Mammary epithelial cell (primary cell): ENCODE results near the gene FSTL4.

Experiments used
- EZH2 ChIP-seq: IDR thresholded peaks from 2 replicates; pipeline ENCODE4 v1.6.1; 2012; ENCODE audit warnings: low read length, inconsistent platforms, borderline replicate concordance
- TF ChIP-seq, protein P1 (sequence below), 2 donors: IDR thresholded peaks in 1 of 2; conservative IDR thresholded peaks in 1 of 2; 2 replicates each; pipeline ENCODE4 v1.5.1; 2011 to 2012; ENCODE audit warnings: inconsistent platforms in 2 of 2, low read length in 2 of 2, mild to moderate bottlenecking in 2 of 2, control low read depth in 1 of 2, low read depth in 1 of 2; ENCODE audit not compliant: insufficient read depth in 1 of 2; ENCODE audit errors: extremely low read depth in 1 of 2

DNA sequence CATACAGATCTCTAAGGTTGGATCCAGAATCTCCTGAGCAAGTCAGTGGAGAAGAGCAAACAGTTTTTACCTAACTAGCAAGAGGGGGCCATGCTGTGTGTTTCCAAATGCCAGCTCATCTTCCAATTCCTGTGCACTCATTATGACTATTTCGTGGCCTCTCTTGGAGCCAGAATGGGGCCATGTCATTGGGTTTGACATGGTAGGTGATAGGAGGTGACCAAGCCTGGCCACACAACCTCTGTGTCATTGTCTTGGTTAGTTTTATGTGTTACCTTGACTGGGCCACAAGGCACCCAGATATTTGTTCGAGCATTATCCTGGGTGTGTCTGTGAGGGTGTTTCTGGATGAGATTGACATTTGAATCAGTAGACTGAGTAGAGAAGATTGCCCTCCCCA, 354.4 kb downstream of the FSTL4 start:
- TF ChIP-seq, protein P1, sequence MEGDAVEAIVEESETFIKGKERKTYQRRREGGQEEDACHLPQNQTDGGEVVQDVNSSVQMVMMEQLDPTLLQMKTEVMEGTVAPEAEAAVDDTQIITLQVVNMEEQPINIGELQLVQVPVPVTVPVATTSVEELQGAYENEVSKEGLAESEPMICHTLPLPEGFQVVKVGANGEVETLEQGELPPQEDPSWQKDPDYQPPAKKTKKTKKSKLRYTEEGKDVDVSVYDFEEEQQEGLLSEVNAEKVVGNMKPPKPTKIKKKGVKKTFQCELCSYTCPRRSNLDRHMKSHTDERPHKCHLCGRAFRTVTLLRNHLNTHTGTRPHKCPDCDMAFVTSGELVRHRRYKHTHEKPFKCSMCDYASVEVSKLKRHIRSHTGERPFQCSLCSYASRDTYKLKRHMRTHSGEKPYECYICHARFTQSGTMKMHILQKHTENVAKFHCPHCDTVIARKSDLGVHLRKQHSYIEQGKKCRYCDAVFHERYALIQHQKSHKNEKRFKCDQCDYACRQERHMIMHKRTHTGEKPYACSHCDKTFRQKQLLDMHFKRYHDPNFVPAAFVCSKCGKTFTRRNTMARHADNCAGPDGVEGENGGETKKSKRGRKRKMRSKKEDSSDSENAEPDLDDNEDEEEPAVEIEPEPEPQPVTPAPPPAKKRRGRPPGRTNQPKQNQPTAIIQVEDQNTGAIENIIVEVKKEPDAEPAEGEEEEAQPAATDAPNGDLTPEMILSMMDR (conservative IDR thresholded peaks at IDR 0.05 in 1 of 2, IDR thresholded peaks at IDR 0.05 in 1 of 2; ENCODE audit: extremely low read depth in 1 of 2, insufficient read depth in 1 of 2, low read depth in 1 of 2, low read length in 2 of 2), result no peak
- no peak for TF ChIP-seq EZH2
